ENCODE measurements around the gene TSSK3. TPM values are rescaled to one million over a fixed set of nuclear protein-coding genes. Genes with fewer than 3 reads are reported as not detected.
A peak's percentile ranks its signal among the peaks of the same experiment; 100 is the strongest.
"Not testable (repeated sequence)": the region's sequence is repeated elsewhere in the genome, so short reads cannot be mapped to it uniquely, and the experiment has no call there.

TSSK3 gene
- total RNA-seq, 1 experiment from 2014 or later, result not detected

DNA sequence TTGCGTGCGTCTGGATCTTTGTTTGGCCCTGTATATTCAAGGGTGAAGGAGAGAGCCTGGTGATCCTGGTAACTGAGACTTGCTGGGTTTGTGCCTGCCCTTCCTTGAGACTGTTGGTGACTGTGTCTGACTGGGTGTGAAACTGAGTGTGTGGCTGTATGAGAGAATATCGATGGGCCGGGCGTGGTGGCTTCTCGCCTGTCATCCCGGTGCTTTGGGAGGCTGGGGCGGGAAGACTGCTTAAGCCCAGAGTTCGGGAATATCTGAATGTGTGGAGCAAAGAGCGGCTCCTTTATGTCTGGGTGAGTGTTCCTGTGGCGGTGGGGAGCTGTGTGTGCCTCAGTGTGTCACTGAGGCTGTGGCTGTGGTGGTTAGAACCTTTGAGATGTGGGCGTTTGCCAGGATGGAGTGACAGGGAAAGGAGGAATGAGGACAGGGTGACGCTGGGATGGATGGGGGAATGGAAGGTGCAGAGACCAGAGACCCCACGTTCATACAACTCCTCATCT lies 23.6 kb upstream of the TSSK3 start:
- no peak for DNase-seq (ENCODE audit: low read depth)

DNA sequence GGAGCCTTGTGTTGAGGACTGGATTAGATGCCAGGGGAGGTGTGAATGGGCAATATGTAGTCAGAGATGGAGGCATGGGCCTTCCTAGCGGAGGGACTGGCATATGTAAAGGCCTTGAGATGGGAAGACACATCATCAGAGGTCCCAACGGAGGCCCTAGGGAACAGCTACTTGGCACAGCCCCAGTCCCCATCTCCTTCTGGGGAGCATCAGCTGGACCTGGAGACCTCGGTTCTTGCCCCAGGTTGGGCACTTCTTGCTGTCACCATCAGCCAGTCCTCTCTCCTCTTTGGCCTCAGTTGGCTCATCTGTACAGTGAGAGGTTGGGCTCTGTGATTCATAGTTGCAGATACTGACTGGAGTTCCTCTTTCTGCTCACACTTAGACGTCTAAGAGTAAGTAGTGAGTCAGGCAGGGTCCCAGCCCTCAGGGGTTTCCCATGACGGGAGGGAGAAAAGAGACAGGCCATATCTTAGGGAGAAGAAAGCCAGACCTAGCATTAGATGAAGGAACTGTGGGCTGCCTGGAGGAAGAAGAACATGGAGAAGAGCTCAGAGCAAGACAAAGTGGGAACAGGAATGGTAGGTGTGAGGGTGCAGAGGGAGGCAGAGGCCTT lies 22.9 kb upstream of the TSSK3 start:
- peak; percentile 64 for DNase-seq (ENCODE audit: low read depth)

DNA sequence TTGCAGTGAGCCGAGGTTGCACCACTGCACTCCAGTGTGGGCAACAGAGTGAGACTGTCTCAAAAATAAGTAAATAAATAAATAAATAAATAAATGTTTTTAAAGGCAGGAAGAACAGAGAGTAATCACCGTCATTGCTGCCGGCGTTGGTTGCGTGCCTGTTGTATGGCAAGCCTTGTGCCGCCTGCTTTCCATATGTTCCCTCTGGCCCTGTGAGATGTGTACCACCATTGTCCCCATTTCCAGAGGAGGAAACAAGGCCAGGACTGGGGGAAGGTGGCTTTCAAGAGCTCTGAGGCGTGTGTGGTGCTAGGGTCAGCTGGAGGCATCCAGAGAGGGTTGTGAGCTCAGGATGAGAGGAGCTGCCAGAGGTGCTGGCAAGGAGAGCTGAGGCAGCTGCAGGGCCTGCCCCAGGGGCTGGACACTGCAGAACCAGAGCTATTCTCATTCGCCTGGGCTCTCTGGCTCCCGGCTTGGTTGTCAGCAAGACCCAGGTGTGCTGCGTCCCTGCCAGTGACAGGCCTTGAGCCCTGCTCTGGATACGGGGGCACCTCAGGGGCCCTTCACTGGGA lies 21.1 kb upstream of the TSSK3 start:
- no peak for DNase-seq (ENCODE audit: low read depth)

DNA sequence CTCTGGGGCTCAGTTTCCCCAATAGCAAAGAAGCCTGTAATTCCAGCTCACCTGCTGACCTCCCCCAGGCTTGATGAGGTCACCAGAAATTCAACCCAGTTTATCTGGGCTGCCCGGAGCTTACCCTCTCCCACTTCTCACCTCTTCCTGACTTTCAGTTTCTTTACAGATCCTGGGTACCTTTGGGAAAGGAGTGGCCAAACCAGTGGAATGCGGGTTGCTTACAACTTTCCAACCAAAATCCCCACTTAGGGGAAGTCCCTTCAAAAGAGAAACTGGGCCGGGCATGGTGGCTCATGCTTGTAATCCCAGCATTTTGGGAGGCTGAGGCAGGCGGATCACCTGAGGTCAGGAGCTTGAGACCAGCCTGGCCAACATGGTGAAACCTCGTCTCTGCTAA lies 20.4 kb upstream of the TSSK3 start:
- peak; percentile 54 for DNase-seq (ENCODE audit: low read depth)

GRCh38 chr1:32342704-32343103 lies 19.6 kb upstream of the TSSK3 start:
- DNase-seq (ENCODE audit: low read depth), result no peak

GRCh38 chr1:32345289-32345827 lies 17.0 kb upstream of the TSSK3 start:
- DNase-seq (ENCODE audit: low read depth), result peak; percentile 43

- no peak for DNase-seq (ENCODE audit: low read depth)
Measured at GRCh38 chr1:32346532-32347157, 15.7 kb upstream of the TSSK3 start.

- DNase-seq (ENCODE audit: low read depth), result peak; percentile 42
Measured at GRCh38 chr1:32349211-32349708, 13.1 kb upstream of the TSSK3 start.

- DNase-seq (ENCODE audit: low read depth), result no peak
Measured at GRCh38 chr1:32350785-32351398, 11.4 kb upstream of the TSSK3 start.

- peak; percentile 96 for DNase-seq (ENCODE audit: low read depth)
Measured at GRCh38 chr1:32351399-32352238, 10.7 kb upstream of the TSSK3 start.

DNA sequence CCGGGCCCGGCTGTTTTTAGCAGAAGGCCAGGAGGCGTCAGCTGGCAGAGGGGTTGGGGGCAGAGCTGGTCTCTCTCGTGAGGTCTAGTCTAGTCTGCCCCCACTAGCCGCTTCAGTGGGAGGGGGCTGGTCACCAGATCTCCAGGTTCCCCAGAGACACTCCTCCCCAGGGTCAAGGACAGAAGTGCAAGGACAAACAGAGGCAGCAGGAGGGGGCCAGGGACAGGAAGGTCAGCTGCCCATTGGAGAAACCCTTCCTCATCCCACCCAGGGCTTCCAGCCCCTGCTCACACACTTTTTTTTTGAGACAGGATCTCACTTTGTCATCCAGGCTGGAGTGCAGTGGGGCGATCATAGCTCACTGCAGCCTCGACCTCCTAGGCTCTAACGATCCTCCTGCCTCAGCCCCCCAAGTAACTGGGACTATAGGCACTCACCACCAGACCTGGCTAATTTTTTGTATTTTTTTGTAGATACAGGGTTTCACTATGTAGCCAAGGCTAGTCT lies 10.0 kb upstream of the TSSK3 start:
- DNase-seq (ENCODE audit: low read depth), result no peak

GRCh38 chr1:32352831-32353383 lies 9.4 kb upstream of the TSSK3 start:
- DNase-seq (ENCODE audit: low read depth), result no peak

GRCh38 chr1:32353431-32353830 lies 8.9 kb upstream of the TSSK3 start:
- no peak for DNase-seq (ENCODE audit: low read depth)

- no peak for DNase-seq (ENCODE audit: low read depth)
Measured at GRCh38 chr1:32353886-32354570, 8.3 kb upstream of the TSSK3 start.

DNA sequence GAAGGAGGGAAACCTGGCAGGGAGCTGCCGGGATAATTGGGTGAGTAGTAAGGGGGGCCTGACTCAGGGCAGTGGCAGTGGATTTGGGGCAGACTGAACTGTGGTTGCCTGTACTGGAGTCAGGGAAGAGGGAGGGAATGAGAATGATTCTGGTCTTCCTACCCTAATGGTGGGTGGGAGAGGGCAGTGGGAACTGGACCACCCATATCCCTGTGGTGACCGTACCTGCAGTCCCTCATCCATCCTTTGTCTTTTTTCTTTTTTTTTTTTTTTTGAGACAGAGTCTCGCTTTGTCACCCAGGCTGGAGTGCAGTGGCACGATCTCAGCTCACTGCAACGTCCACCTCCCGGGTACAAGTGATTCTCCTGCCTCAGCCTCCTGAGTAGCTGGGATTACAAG lies 6.6 kb upstream of the TSSK3 start:
- not testable (repeated sequence) for DNase-seq (ENCODE audit: low read depth)

- DNase-seq (ENCODE audit: low read depth), result no peak
Measured at GRCh38 chr1:32356478-32356877, 5.9 kb upstream of the TSSK3 start.

GRCh38 chr1:32357614-32358013 lies 4.7 kb upstream of the TSSK3 start:
- no peak for DNase-seq (ENCODE audit: low read depth)

DNA sequence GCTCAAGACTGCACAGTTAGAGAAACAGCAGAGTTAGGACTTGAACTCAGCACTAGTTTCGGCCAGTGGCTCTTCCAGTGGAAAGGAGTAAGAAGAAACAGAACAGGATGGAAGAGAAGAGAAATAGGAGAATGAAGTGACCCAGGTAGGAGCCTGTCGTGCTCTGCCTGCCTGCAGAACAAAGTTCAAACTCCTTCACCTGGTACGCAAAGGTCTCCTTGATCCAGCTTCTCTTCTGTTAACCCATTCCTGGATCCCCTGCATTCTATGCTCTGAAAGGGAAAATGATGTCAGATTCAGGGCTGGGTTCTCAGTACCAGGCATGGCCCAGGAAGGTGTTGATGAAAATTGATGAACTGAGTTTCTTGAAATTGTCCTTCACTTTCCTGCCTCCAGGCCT lies 3.9 kb upstream of the TSSK3 start:
- DNase-seq (ENCODE audit: low read depth), result no peak

GRCh38 chr1:32361308-32361673 lies 1.0 kb upstream of the TSSK3 start:
- DNase-seq (ENCODE audit: low read depth), result no peak

All from Daoy (cell line).